ENCODE data around the gene AQP12B.

Gene AQP12B

GRCh38 chr2:240640939-240641338 is 41.7 kb downstream of the AQP12B start:
- no peak for TF ChIP-seq ESRRG (CRISPR knock-in tag; IDR thresholded peaks at IDR 0.05)
- TF ChIP-seq, protein P1, sequence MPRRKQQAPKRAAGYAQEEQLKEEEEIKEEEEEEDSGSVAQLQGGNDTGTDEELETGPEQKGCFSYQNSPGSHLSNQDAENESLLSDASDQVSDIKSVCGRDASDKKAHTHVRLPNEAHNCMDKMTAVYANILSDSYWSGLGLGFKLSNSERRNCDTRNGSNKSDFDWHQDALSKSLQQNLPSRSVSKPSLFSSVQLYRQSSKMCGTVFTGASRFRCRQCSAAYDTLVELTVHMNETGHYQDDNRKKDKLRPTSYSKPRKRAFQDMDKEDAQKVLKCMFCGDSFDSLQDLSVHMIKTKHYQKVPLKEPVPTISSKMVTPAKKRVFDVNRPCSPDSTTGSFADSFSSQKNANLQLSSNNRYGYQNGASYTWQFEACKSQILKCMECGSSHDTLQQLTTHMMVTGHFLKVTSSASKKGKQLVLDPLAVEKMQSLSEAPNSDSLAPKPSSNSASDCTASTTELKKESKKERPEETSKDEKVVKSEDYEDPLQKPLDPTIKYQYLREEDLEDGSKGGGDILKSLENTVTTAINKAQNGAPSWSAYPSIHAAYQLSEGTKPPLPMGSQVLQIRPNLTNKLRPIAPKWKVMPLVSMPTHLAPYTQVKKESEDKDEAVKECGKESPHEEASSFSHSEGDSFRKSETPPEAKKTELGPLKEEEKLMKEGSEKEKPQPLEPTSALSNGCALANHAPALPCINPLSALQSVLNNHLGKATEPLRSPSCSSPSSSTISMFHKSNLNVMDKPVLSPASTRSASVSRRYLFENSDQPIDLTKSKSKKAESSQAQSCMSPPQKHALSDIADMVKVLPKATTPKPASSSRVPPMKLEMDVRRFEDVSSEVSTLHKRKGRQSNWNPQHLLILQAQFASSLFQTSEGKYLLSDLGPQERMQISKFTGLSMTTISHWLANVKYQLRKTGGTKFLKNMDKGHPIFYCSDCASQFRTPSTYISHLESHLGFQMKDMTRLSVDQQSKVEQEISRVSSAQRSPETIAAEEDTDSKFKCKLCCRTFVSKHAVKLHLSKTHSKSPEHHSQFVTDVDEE (CRISPR knock-in tag; IDR thresholded peaks at IDR 0.05), result no peak
- no peak for ATAC-seq

DNA sequence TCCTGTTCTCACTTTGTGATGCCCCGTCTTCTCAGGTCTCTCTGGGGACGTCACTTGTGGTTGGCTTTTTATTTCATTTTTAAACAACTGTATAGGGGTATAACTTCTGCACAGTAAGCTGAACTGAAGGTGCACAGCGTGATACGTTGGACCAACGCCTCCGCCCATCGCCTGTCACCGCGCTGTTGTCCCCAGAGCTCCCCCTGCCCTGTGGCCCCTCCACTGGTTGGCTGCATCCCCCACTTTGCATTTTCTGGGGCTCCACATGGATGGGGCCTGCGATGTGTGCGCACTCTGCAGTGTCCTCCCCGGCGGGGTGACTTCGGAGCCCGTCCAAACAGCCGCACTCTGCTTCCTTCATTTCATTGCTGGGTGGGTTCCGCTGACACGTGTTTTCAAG is 43.1 kb downstream of the AQP12B start:
- ATAC-seq, result no peak

DNA sequence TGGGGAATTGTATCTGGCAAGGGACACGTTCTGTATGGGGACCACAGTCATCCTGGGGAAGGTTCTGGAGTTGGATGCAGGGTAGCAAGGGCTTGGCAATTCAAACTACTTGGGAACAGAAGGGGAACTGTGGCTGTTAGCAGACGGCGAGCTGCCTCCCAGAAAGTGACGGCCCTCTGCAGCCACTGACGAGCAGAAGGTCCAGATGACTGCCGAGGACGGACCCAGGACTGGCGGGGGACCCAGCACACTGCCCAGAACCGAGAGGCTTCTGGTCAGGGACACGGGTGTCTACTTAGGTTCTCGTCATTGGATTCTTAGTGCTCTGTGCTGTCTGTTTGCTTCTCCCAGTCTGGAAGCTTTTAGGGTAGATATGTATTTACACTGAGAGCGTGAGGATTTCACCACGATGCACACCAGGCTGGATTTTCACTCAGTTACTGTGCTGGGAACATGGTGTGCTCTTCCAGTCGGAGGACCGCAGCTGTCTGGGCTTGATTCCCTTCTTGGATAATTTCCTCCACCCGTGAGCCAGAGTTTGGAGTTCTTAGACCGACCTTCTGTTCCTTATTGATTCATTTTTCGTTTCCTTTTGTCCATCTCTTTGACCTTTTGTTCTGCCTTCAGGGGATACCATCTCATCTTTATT is 44.0 kb downstream of the AQP12B start:
- TF ChIP-seq, protein P2, sequence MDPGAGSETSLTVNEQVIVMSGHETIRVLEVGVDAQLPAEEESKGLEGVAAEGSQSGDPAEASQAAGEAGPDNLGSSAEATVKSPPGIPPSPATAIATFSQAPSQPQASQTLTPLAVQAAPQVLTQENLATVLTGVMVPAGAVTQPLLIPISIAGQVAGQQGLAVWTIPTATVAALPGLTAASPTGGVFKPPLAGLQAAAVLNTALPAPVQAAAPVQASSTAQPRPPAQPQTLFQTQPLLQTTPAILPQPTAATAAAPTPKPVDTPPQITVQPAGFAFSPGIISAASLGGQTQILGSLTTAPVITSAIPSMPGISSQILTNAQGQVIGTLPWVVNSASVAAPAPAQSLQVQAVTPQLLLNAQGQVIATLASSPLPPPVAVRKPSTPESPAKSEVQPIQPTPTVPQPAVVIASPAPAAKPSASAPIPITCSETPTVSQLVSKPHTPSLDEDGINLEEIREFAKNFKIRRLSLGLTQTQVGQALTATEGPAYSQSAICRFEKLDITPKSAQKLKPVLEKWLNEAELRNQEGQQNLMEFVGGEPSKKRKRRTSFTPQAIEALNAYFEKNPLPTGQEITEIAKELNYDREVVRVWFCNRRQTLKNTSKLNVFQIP (CRISPR knock-in tag; IDR thresholded peaks at IDR 0.05; ENCODE audit: borderline replicate concordance, low read depth), result no peak
- no peak for TF ChIP-seq ZFP3 (CRISPR knock-in tag; IDR thresholded peaks at IDR 0.05)
- TF ChIP-seq CSDC2 (CRISPR knock-in tag; IDR thresholded peaks at IDR 0.05), result no peak
- TF ChIP-seq ZFP30 (CRISPR knock-in tag; IDR thresholded peaks at IDR 0.05), result no peak
- TF ChIP-seq ISL1 (CRISPR knock-in tag; IDR thresholded peaks at IDR 0.05), result no peak
- TF ChIP-seq ZC3H10 (CRISPR knock-in tag; IDR thresholded peaks at IDR 0.05), result no peak
- ATAC-seq, result no peak

More for the DNA sequence above, 43.1 kb downstream of the AQP12B start:
- TF ChIP-seq ZNF70 (CRISPR knock-in tag; IDR thresholded peaks at IDR 0.05), result no peak
- TF ChIP-seq GLIS3 (CRISPR knock-in tag; IDR thresholded peaks at IDR 0.05), result no peak
- no peak for TF ChIP-seq ISL1 (CRISPR knock-in tag; IDR thresholded peaks at IDR 0.05)
- TF ChIP-seq, protein P2 (CRISPR knock-in tag; IDR thresholded peaks at IDR 0.05; ENCODE audit: borderline replicate concordance, low read depth), result no peak
- no peak for TF ChIP-seq TOX (CRISPR knock-in tag; IDR thresholded peaks at IDR 0.05; ENCODE audit: borderline replicate concordance)
- TF ChIP-seq, protein P3, sequence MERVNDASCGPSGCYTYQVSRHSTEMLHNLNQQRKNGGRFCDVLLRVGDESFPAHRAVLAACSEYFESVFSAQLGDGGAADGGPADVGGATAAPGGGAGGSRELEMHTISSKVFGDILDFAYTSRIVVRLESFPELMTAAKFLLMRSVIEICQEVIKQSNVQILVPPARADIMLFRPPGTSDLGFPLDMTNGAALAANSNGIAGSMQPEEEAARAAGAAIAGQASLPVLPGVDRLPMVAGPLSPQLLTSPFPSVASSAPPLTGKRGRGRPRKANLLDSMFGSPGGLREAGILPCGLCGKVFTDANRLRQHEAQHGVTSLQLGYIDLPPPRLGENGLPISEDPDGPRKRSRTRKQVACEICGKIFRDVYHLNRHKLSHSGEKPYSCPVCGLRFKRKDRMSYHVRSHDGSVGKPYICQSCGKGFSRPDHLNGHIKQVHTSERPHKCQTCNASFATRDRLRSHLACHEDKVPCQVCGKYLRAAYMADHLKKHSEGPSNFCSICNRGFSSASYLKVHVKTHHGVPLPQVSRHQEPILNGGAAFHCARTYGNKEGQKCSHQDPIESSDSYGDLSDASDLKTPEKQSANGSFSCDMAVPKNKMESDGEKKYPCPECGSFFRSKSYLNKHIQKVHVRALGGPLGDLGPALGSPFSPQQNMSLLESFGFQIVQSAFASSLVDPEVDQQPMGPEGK (CRISPR knock-in tag; IDR thresholded peaks at IDR 0.05; ENCODE audit: borderline replicate concordance), result no peak

DNA sequence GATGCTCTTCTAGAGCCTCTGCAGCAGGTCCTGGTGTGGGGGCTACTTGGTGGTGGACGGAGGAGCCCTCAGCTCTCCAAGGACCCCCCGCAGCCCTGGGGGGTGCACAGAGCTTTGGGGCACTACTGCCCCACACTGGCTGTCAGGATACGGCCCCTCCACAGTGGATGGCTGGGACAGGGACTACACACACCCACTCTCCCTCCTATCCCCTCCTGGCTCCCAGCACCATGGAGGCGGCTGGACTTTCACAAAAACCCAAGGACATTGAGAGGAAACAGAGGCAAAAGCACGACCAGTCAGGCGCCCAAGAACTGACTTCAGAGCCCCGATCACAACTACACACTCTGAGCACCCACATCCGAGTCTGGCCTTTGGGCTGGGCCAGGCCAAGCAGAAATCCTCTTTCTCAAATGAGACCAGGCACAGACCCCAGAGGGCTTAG is 44.8 kb downstream of the AQP12B start:
- TF ChIP-seq, protein P2 (CRISPR knock-in tag; IDR thresholded peaks at IDR 0.05; ENCODE audit: borderline replicate concordance, low read depth), result no peak
- TF ChIP-seq GLIS3 (CRISPR knock-in tag; IDR thresholded peaks at IDR 0.05), result no peak
- TF ChIP-seq ZNF565 (CRISPR knock-in tag; conservative IDR thresholded peaks at IDR 0.05; ENCODE audit: low read depth), result no peak
- TF ChIP-seq ZNF70 (CRISPR knock-in tag; IDR thresholded peaks at IDR 0.05), result no peak
- TF ChIP-seq RARB (CRISPR knock-in tag; IDR thresholded peaks at IDR 0.05), result no peak
- no peak for ATAC-seq

Measured in SK-N-SH treated with all-trans-retinoic acid at 6 μM for 48 hours (cell line).